ENCODE measurements around the gene DUOX1. TPM values are rescaled to one million over a fixed set of nuclear protein-coding genes. Genes with fewer than 3 reads are reported as not detected.
"Not testable (repeated sequence)": the region's sequence is repeated elsewhere in the genome, so short reads cannot be mapped to it uniquely, and the experiment has no call there.

The DUOX1 gene
- total and polyA plus RNA-seq, 4 donors = 0.02 to 0.94 (median 0.08) TPM; not detected in 1

DNA sequence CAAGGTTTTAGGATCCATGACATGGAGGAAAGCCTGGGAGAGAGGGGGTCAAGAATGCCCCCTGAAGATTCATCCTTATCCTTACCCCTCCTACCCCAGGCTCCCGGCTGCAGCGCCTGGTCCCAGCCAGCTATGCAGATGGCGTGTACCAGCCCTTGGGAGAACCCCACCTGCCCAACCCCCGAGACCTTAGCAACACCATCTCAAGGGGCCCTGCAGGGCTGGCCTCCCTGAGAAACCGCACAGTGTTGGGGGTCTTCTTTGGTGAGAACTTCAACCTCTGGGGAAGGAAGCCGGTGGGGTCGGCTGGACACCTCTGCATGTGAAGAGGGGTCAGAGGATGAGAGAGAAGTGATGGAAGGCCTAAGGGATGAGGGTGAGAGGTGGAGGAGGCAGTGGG, 4.3 kb downstream of the DUOX1 start (continued):
- TF ChIP-seq, protein P1, sequence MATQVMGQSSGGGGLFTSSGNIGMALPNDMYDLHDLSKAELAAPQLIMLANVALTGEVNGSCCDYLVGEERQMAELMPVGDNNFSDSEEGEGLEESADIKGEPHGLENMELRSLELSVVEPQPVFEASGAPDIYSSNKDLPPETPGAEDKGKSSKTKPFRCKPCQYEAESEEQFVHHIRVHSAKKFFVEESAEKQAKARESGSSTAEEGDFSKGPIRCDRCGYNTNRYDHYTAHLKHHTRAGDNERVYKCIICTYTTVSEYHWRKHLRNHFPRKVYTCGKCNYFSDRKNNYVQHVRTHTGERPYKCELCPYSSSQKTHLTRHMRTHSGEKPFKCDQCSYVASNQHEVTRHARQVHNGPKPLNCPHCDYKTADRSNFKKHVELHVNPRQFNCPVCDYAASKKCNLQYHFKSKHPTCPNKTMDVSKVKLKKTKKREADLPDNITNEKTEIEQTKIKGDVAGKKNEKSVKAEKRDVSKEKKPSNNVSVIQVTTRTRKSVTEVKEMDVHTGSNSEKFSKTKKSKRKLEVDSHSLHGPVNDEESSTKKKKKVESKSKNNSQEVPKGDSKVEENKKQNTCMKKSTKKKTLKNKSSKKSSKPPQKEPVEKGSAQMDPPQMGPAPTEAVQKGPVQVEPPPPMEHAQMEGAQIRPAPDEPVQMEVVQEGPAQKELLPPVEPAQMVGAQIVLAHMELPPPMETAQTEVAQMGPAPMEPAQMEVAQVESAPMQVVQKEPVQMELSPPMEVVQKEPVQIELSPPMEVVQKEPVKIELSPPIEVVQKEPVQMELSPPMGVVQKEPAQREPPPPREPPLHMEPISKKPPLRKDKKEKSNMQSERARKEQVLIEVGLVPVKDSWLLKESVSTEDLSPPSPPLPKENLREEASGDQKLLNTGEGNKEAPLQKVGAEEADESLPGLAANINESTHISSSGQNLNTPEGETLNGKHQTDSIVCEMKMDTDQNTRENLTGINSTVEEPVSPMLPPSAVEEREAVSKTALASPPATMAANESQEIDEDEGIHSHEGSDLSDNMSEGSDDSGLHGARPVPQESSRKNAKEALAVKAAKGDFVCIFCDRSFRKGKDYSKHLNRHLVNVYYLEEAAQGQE (IDR thresholded peaks at IDR 0.05) = no peak

DNA sequence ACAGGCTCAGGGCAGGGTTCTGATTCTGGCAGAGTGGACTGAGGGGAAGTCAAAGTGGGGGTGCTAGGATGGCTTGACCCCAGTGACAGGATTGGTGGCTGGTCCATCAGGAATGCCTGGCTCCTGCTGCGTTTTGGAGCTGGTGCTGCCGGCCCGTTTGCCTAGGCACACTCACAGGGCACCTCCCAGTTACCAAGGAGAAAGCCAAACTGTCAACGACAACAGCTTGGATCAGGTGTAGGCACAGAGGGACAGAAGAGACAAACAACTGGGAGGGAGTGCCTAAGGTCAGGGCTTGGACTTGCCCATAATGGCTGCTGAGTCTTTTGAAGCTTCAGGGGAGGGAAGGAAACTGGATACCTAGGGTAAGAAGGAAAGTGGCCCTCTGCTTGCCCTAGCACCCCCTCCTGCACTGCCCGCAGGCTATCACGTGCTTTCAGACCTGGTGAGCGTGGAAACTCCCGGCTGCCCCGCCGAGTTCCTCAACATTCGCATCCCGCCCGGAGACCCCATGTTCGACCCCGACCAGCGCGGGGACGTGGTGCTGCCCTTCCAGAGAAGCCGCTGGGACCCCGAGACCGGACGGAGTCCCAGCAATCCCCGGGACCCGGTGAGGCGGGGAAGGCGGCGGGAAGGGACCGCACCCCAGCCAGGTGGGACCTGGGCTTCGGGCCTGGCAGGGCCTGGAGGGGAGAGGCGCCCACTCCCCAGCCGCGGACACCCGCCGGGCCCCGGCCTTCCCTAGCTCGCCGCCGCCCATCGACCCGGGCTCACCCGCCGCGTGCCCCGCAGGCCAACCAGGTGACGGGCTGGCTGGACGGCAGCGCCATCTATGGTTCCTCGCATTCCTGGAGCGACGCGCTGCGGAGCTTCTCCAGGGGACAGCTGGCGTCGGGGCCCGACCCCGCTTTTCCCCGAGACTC, 5.1 kb downstream of the DUOX1 start:
- Histone ChIP-seq H3K4me1 (ENCODE audit: control insufficient read depth in 4 of 4, insufficient read depth in 4 of 4, low read length in 3 of 4) (peaks cover 0 to 9% (median 7%) of the 10 kb centered on the region in 4 donors), H3K36me3 (ENCODE audit: control insufficient read depth in 4 of 4, insufficient read depth in 3 of 4, low read depth in 1 of 4, low read length in 3 of 4) (no peaks in the 10 kb centered on the region), H3K27ac (ENCODE audit: low read depth in 1 of 2, low read length in 2 of 2) (no peak overlapping the region), H3K27me3 (ENCODE audit: control insufficient read depth in 4 of 4, insufficient read depth in 4 of 4, low read length in 3 of 4) (peaks cover 0 to 3% (median 2%) of the 10 kb centered on the region in 4 donors), H3K9ac (ENCODE audit: low read depth in 1 of 2, low read length in 2 of 2) (no peak overlapping the region), H3K9me3 (ENCODE audit: control insufficient read depth in 4 of 4, low read length in 3 of 4) (no peaks in the 10 kb centered on the region), H3K4me3 (ENCODE audit: low read depth in 1 of 3, low read length in 3 of 3) (peak overlapping the region in 1 of 3 donors; percentile 11)
- WGBS = 8% methylated on average over 57 of the region's 57 CpGs
- DNase-seq (ENCODE audit: low spot score) = no peak
- TF ChIP-seq RAD21 (IDR thresholded peaks at IDR 0.05) (peak in 1 of 2 donors; percentile 13), FOXA2 (IDR thresholded peaks at IDR 0.05) (no peak)

DNA sequence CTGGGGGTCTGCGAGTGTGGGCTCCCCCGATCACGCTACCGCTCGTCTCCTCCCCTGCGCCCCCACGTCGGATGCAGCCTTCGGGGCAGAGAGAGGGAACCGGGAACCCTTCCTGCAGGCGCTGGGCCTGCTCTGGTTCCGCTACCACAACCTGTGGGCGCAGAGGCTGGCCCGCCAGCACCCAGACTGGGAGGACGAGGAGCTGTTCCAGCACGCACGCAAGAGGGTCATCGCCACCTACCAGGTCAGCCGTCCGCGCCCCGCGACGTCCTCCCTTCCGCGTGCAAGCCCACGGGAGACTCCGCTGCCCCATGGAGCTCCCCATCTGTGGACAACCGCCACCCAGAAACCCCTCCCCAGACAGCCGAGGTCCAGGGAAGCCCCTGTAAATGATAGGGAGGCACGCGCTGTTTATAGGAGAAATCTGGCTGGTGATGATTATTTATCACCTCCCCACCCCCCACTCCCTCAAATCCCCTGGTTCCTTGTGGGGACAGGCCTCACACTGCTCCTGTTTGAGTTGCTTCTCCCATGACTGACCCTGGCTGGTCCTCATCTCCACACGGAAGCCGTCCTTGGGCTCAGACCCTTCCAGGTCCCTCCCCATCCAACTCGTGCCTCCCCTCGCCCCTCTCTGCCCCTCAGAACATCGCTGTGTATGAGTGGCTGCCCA, 6.0 kb downstream of the DUOX1 start:
- H3K27ac ChIP-seq (ENCODE audit: low read depth in 1 of 2, low read length in 2 of 2); H3K9me3 ChIP-seq (ENCODE audit: control insufficient read depth in 4 of 4, low read length in 3 of 4); H3K27me3 ChIP-seq (ENCODE audit: control insufficient read depth in 4 of 4, insufficient read depth in 4 of 4, low read length in 3 of 4); H3K9ac ChIP-seq (ENCODE audit: low read depth in 1 of 2, low read length in 2 of 2); DNase-seq (ENCODE audit: low spot score); H3K4me3 ChIP-seq (ENCODE audit: low read depth in 1 of 3, low read length in 3 of 3); H3K36me3 ChIP-seq (ENCODE audit: control insufficient read depth in 4 of 4, insufficient read depth in 3 of 4, low read depth in 1 of 4, low read length in 3 of 4); H3K4me1 ChIP-seq (ENCODE audit: control insufficient read depth in 4 of 4, insufficient read depth in 4 of 4, low read length in 3 of 4): not testable (repeated sequence)
- 31% methylated on average over 9 of the region's 37 CpGs for WGBS

DNA sequence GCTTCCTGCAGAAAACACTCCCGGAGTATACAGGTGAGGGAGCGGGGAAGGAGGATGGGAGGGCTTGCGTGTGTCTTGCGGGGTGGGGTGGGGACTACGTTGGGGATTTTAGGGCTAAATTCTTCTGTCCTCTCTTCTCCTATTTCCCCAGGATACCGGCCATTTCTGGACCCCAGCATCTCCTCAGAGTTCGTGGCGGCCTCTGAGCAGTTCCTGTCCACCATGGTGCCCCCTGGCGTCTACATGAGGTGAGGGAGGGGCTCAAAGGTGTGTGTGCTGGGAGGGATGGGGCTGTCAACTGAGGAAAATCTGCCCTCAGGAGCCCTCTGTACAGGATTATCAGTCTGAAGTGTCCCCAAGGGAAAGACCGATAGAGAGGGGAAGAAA, 6.6 kb downstream of the DUOX1 start:
- TF ChIP-seq, protein P2, sequence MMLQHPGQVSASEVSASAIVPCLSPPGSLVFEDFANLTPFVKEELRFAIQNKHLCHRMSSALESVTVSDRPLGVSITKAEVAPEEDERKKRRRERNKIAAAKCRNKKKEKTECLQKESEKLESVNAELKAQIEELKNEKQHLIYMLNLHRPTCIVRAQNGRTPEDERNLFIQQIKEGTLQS (IDR thresholded peaks at IDR 0.05) = no peak
- TF ChIP-seq HNF4A (conservative IDR thresholded peaks at IDR 0.05) (no peak), NR2F2 (IDR thresholded peaks at IDR 0.05) (no peak), SP1 (IDR thresholded peaks at IDR 0.05) (no peak), TAF1 (conservative IDR thresholded peaks at IDR 0.05) (no peak), FOXA2 (IDR thresholded peaks at IDR 0.05) (no peak)
- TF ChIP-seq, protein P3, sequence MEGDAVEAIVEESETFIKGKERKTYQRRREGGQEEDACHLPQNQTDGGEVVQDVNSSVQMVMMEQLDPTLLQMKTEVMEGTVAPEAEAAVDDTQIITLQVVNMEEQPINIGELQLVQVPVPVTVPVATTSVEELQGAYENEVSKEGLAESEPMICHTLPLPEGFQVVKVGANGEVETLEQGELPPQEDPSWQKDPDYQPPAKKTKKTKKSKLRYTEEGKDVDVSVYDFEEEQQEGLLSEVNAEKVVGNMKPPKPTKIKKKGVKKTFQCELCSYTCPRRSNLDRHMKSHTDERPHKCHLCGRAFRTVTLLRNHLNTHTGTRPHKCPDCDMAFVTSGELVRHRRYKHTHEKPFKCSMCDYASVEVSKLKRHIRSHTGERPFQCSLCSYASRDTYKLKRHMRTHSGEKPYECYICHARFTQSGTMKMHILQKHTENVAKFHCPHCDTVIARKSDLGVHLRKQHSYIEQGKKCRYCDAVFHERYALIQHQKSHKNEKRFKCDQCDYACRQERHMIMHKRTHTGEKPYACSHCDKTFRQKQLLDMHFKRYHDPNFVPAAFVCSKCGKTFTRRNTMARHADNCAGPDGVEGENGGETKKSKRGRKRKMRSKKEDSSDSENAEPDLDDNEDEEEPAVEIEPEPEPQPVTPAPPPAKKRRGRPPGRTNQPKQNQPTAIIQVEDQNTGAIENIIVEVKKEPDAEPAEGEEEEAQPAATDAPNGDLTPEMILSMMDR (IDR thresholded peaks at IDR 0.05; ENCODE audit: low read depth, low read length, missing input control) = no peak
- no peaks in the 10 kb centered on the region for H3K36me3 ChIP-seq (ENCODE audit: control insufficient read depth in 4 of 4, insufficient read depth in 3 of 4, low read depth in 1 of 4, low read length in 3 of 4)
- DNase-seq (ENCODE audit: low spot score) = no peak
- H3K9ac ChIP-seq (ENCODE audit: low read depth in 1 of 2, low read length in 2 of 2) = no peak overlapping the region
- WGBS = 40% methylated on average over 10 of the region's 10 CpGs
- no peak overlapping the region for H3K27ac ChIP-seq (ENCODE audit: low read depth in 1 of 2, low read length in 2 of 2)
- H3K4me1 ChIP-seq (ENCODE audit: control insufficient read depth in 4 of 4, insufficient read depth in 4 of 4, low read length in 3 of 4) = peaks cover 0 to 9% (median 7%) of the 10 kb centered on the region in 4 donors
- H3K4me3 ChIP-seq (ENCODE audit: low read depth in 1 of 3, low read length in 3 of 3) = no peak overlapping the region
- H3K27me3 ChIP-seq (ENCODE audit: control insufficient read depth in 4 of 4, insufficient read depth in 4 of 4, low read length in 3 of 4) = peaks cover 0 to 3% (median 2%) of the 10 kb centered on the region in 4 donors
- no peaks in the 10 kb centered on the region for H3K9me3 ChIP-seq (ENCODE audit: control insufficient read depth in 4 of 4, low read length in 3 of 4)
